Large intestine (tissue), 3 donors: ENCODE measurements around the gene P3H4. TPM values are rescaled to one million over a fixed set of nuclear protein-coding genes. Genes with fewer than 3 reads are reported as not detected.

ENCODE experiments used
- DNase-seq, 2 donors: peaks; one replicate each; pipeline versions ENCODE4 v3.0.0 to v3.0.0-alpha.2; 2013
- H3K27ac ChIP-seq: one replicate; pipeline ENCODE4 v1.5.1; 2013; ENCODE audit warnings: low read length
- H3K27me3 ChIP-seq: 2 replicates; pipeline ENCODE4 v1.6.1; 2013; ENCODE audit warnings: low read length; ENCODE audit not compliant: control insufficient read depth, insufficient read depth
- H3K36me3 ChIP-seq: 2 replicates; pipeline ENCODE4 v1.6.1; 2013; ENCODE audit warnings: low read length; ENCODE audit not compliant: control insufficient read depth, insufficient read depth
- H3K4me1 ChIP-seq: one replicate; pipeline ENCODE4 v1.6.1; 2013; ENCODE audit warnings: low read length; ENCODE audit not compliant: control insufficient read depth, insufficient read depth
- H3K4me3 ChIP-seq: one replicate; pipeline ENCODE4 v1.5.1; 2013; ENCODE audit warnings: low read length
- H3K9me3 ChIP-seq: one replicate; pipeline ENCODE4 v1.6.1; 2013; ENCODE audit warnings: mild to moderate bottlenecking, low read depth, low read length, moderate library complexity; ENCODE audit not compliant: control insufficient read depth
- WGBS: methylation state at CpG from one replicate; pipeline ENCODE4 v1.1.5; 2013; ENCODE audit warnings: low lambda C conversion rate; ENCODE audit not compliant: insufficient coverage; 5-methylcytosine and 5-hydroxymethylcytosine counted together
- polyA plus RNA-seq: library from polyadenylated mRNA; unstranded; fragments of 120-200 nt; gene quantifications from one replicate; pipeline ENCODE4 v1.2.1, GENCODE V29; 2013

P3H4 gene
- polyA plus RNA-seq, 1 donor: 15.4 TPM

DNA sequence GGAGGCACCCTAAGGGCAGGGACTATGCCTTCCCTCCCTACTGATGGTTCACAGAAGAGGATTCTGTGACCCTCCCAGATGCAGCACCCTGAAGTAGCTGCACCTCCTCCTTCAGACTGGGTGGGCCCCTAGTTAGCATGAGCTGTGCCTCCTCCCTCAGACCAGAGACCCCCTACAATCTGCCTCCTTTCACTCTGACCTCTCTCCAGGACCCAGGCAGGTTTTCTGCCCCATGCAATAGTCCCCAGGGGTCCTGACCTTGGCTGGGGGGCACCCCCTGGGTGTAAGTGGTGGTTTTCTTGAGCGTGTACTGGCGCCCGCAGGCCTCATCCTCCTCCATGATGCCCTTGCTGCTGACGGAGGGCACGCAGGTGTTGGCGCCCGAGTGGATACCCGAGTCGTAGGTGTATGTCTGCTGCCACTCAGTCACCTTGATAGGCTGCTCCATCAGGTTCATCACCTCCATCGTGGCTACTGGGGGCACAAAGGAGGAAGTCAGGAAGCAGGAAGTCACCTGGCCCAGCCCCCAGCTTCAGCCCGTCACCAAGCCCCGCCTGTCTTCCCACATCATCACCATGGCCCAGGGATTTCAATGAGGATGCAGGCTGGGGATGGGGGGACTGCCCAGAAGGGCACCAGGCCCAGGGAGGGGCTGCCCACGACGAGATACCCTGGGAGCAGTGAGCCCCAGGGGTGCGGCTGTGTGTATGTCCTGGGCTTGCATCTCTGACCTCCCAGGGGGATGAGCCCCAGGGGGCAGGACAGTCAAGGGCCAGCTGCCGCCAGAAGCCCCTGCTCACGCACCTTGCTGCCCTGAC, 40.2 kb downstream of the P3H4 start:
- Histone ChIP-seq H3K4me1 (peaks cover 53% of the 10 kb centered on the region), H3K36me3 (peaks cover 77% of the 10 kb centered on the region), H3K27ac (peak overlapping the region; percentile 95), H3K9me3 (peaks cover 4% of the 10 kb centered on the region), H3K4me3 (no peak overlapping the region), H3K27me3 (no peaks in the 10 kb centered on the region)
- WGBS: no CpG with 5 or more reads among the region's 17 CpGs
- DNase-seq: no peak

DNA sequence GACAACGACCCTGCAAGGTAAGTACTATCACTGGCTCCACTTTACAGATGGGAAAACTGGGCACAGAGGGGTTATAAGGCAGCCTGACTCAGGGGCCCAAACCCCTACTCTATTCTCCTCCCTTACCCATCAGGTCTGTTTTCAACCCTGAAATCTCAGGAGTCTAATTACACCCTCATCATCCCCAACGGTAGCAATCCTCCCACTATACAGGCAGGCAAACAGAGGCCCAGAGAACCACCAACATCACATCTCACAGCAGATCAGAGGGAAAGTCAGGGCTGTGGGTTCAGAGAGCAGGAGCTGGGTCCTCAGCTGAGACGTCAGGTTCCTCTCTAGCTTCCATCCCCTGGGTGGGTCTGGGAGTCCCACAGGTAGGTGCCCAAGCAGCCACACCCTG, 41.8 kb downstream of the P3H4 start:
- Histone ChIP-seq H3K9me3 (peaks cover 4% of the 10 kb centered on the region), H3K4me3 (no peak overlapping the region), H3K27me3 (no peaks in the 10 kb centered on the region), H3K36me3 (peaks cover 77% of the 10 kb centered on the region), H3K27ac (no peak overlapping the region), H3K4me1 (peaks cover 38% of the 10 kb centered on the region)
- no CpG with 5 or more reads among the region's 3 CpGs for WGBS
- no peak for DNase-seq

DNA sequence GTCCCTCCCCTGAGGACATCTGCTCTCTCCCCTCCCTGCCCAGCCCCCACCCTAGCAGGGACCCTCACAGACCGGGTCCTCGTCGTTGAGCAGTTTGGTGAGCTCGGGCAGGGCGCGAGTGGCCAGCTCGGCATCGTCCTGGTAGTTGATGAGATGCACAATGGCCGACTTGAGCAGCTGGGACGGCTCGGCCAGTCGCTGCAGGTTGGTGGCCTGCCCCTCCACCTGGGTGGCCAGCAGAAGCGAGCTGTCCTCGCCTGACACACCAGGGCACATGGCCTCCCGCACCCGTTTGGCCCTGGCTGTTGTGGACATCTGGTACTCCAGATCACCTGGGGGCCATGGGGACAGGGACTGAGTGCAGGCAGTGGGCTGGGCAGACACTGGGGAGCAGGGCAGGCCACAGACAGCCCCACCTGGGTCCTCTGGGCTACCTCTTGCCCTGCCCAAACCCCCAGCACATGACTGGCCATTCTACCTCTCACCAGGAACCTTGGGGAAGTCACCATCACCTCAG, 42.3 kb downstream of the P3H4 start:
- H3K36me3 ChIP-seq: peaks cover 77% of the 10 kb centered on the region
- no peak overlapping the region for H3K4me3 ChIP-seq
- no peak for DNase-seq

DNA sequence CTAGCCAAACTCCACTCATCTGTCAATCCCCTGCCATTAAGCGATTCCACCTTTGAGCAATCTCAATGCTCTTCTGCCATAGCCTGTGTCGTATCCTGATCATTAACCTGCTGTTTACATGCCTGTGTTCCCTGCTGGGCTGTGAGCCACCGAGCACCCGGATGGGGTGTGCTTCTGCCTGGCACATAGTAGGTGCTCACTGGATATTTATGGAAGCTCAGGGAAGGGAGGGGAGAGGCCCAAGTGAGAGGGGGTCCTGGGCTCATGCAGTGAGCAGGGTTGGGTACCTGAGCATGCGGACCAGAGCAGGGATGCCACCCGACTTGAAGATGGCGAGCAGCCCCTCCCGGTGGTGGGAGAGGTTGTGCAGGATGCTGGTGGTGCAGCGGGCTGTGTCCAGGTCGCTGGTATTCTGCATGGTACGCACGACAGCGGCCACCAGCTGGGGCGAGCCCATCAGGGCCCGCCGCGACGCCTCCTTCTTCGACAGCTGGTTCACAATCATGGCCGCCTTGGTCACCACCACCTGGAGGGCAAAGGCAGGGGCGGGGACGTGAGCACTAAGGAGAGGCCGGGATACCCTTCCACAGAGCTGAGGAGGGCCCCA, 43.0 kb downstream of the P3H4 start:
- peaks cover 26% of the 10 kb centered on the region for H3K4me1 ChIP-seq
- H3K27ac ChIP-seq: no peak overlapping the region
- no peak overlapping the region for H3K4me3 ChIP-seq
- peaks cover 79% of the 10 kb centered on the region for H3K36me3 ChIP-seq
- no CpG with 5 or more reads among the region's 23 CpGs for WGBS
- DNase-seq: no peak
- H3K27me3 ChIP-seq: no peaks in the 10 kb centered on the region
- H3K9me3 ChIP-seq: peaks cover 4% of the 10 kb centered on the region

More for the DNA sequence above, 42.3 kb downstream of the P3H4 start:
- H3K4me1 ChIP-seq: peaks cover 32% of the 10 kb centered on the region
- peaks cover 4% of the 10 kb centered on the region for H3K9me3 ChIP-seq
- no peak overlapping the region for H3K27ac ChIP-seq
- WGBS: no CpG with 5 or more reads among the region's 16 CpGs
- H3K27me3 ChIP-seq: no peaks in the 10 kb centered on the region

DNA sequence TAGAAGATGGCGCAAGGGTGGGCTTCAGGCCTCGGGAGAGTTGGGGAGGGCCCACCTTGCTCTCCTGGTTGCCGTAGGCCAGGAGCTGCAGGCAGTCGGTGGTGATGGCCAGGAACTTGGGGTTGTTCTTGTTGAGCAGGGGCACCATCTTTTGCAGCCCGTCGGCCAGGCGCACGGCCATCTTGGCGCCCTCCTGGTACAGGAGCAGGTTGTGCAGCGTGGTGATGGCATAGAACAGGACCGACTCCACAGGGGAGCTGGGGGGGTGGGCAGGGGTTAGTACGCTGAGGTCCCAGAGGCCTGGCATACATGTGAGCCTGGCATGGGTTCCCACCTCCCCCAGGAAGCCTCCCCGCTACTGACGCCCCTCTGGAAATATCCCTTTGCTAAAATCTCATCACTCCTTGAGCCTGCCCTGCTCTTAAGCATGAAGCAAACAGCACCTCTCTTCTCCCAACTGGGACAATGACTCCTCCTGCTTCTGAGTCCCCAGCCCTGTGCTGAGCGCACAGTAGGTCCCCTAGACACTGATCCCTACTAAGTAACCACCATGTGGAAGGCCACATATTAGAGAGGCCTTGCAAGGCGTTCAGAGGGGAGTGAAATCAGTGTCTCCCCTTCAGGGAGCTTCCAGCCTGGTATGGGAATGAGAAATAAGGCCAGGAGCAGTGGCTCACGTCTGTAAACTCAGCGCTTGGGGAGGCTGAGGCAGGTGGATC, 44.3 kb downstream of the P3H4 start:
- Histone ChIP-seq H3K27me3 (no peaks in the 10 kb centered on the region), H3K9me3 (peaks cover 4% of the 10 kb centered on the region), H3K4me1 (peaks cover 14% of the 10 kb centered on the region), H3K36me3 (peaks cover 91% of the 10 kb centered on the region), H3K27ac (no peak overlapping the region), H3K4me3 (no peak overlapping the region)
- WGBS: no CpG with 5 or more reads among the region's 18 CpGs
- no peak for DNase-seq

DNA sequence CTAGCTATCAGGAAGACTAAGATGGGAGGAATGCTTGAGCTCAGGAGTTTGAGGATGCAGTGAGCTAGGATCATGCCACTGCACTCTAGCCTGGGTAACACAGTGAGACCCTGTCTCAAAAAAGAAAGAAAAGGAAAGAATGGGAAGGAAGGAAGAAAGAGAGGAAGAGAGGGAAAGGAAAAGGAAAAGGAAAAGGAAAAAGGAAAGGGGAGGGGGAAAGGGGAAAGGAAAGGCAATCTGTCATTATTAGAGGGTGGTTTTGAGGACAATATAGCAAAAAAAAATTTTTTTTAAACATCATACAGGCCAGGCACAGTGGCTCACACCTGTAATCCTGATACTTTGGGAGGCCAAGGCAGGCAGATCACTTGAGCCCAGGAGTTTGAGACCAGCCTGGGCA, 45.6 kb downstream of the P3H4 start:
- Histone ChIP-seq H3K27ac (no peak overlapping the region), H3K4me1 (peaks cover under 1% of the 10 kb centered on the region), H3K27me3 (no peaks in the 10 kb centered on the region), H3K9me3 (peaks cover 4% of the 10 kb centered on the region), H3K36me3 (peaks cover 92% of the 10 kb centered on the region), H3K4me3 (no peak overlapping the region)
- DNase-seq: no peak

DNA sequence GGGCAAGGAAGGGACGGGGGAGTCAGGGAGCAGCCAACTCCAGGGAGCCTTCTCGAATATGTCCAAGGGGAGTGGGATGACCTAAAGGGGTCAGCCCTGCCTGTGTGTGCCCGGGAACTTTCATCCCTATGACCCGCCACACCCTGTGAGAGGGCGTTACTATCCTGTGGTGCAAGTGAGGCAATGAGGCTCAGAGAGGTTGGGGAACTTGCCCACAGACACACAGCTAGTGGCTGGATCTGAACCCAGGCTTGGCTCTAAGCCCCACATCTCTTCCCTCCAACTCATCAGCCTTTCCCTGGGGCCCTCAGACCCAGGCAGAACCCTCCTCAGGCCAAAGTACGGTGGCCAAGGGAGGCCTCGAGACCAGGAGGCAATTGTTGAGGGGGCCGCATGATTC, 48.4 kb downstream of the P3H4 start:
- no peak overlapping the region for H3K27ac ChIP-seq
- no peaks in the 10 kb centered on the region for H3K27me3 ChIP-seq
- peaks cover 86% of the 10 kb centered on the region for H3K36me3 ChIP-seq
- WGBS: no CpG with 5 or more reads among the region's 8 CpGs
- DNase-seq: no peak
- no peaks in the 10 kb centered on the region for H3K4me1 ChIP-seq
- no peak overlapping the region for H3K4me3 ChIP-seq
- no peaks in the 10 kb centered on the region for H3K9me3 ChIP-seq

DNA sequence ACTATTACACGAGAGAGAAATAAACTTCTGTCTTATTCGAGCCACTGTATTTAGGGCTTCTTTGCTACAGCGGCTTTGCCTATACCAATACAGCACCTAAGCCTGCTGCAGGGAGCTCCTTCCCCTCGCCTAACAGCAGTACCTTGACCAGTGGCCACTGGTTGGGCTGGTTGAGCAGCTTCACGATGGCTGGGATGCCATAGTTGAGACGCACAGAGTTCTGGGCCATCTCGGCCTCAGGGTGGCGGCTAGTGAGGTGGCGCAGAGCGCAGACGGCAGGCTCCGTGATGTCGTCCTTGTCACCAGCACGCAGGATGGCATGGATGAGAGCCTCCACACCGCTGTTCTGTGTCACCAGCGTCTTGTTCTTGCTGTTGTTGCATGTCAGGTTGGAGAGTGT, 48.9 kb downstream of the P3H4 start:
- H3K36me3 ChIP-seq: peaks cover 89% of the 10 kb centered on the region
- no peak overlapping the region for H3K27ac ChIP-seq
- no peak for DNase-seq
- H3K4me3 ChIP-seq: no peak overlapping the region
- no peaks in the 10 kb centered on the region for H3K4me1 ChIP-seq
- no peaks in the 10 kb centered on the region for H3K9me3 ChIP-seq
- H3K27me3 ChIP-seq: no peaks in the 10 kb centered on the region
- no CpG with 5 or more reads among the region's 16 CpGs for WGBS

DNA sequence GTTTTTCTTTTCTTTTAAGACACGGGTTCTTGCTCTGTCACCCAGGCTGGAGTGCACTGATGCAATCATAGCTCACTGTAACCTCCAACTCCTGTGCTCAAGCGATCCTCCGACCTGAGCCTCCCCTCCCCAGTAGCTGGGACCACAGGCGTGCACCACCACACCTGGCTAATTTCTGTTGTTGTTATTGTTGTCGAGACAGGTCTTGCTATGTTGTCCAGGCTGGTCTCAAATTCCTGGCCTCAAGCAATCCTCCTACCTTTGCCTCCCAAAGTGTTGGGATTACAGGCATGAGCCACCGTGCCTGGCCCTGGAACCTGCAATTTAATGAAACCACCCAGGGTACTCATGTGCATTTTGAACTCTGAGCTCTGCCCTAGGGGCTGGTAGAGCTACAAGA, 49.4 kb downstream of the P3H4 start:
- Histone ChIP-seq H3K9me3 (no peaks in the 10 kb centered on the region), H3K4me3 (no peak overlapping the region), H3K27me3 (no peaks in the 10 kb centered on the region), H3K4me1 (no peaks in the 10 kb centered on the region), H3K36me3 (peaks cover 89% of the 10 kb centered on the region), H3K27ac (no peak overlapping the region)
- WGBS: no CpG with 5 or more reads among the region's 6 CpGs
- no peak for DNase-seq

DNA sequence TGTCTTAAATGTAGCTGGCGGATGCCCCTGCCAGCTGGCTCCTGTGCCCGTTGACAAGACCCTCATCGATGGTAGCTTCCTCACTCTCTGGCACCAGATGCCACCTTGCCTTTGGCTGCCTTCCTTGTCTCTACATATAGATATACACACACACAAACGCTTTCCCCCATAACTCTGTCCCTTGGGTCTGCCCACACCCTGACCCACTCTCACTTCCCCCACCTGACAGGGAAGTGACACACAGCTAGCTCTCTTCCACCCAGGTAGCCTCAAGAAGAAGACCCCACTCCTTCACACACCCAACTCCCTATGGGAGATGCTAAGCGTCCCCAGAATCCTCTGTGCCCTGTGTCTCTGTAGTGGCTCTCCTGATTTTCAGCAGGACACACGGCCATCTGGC, 50.9 kb downstream of the P3H4 start:
- DNase-seq: no peak
- Histone ChIP-seq H3K9me3 (no peaks in the 10 kb centered on the region), H3K4me1 (no peaks in the 10 kb centered on the region), H3K27me3 (no peaks in the 10 kb centered on the region), H3K4me3 (no peak overlapping the region), H3K36me3 (peaks cover 90% of the 10 kb centered on the region), H3K27ac (no peak overlapping the region)
- no CpG with 5 or more reads among the region's 6 CpGs for WGBS
